Breast epithelium (tissue), 3 donors: ENCODE data around the gene AKR7A3.

ENCODE experiments used
- POLR2A ChIP-seq: fragments of 450-650 bp; IDR thresholded peaks from one replicate; pipeline ENCODE4 v1.6.1; 2016; ENCODE audit warnings: antibody characterized with exemption, mild to moderate bottlenecking, moderate library complexity
- POLR2AphosphoS5 ChIP-seq, 3 donors: sonication (generic); formaldehyde crosslinking; IDR thresholded peaks; one replicate each; pipeline ENCODE4 v1.6.1; 2017; ENCODE audit warnings: antibody characterized with exemption in 3 of 3
- TF ChIP-seq, protein P1 (sequence below), 3 donors: fragments of 450-650 bp; IDR thresholded peaks; one replicate each; pipeline ENCODE4 v1.5.1; 2016 to 2017; ENCODE audit warnings: antibody characterized with exemption in 3 of 3, mild to moderate bottlenecking in 3 of 3, moderate library complexity in 3 of 3

DNA sequence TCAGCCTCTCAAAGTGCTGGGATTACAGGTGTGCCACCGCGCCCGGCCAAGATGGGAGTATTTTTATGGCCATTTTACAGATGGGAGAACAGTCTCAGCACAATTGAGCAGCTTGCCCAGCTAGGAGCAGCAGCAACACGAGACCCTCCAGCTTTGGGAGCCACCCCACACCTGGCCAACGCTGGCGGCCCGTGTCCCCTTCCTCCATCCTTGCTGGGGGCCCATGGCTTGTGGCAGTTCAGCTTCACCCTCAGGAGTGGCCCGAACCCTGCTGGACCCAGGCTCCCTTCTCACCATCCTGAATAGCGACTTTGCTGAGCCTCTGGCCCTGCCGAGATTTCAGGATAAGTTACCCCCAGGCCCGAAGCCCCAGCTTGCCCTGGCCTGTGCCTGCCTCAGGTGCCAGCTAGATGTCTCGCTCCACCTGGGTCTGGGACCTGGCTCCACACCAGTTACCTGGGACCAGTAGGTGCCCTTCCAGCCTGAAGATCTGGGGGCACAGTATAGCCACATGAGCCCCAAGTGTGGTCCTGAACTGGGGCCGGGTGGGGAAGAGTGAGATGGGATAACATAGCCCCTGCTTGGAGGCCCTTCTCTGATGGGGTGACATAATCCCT lies 42.8 kb upstream of the AKR7A3 start:
- TF ChIP-seq, protein P1, sequence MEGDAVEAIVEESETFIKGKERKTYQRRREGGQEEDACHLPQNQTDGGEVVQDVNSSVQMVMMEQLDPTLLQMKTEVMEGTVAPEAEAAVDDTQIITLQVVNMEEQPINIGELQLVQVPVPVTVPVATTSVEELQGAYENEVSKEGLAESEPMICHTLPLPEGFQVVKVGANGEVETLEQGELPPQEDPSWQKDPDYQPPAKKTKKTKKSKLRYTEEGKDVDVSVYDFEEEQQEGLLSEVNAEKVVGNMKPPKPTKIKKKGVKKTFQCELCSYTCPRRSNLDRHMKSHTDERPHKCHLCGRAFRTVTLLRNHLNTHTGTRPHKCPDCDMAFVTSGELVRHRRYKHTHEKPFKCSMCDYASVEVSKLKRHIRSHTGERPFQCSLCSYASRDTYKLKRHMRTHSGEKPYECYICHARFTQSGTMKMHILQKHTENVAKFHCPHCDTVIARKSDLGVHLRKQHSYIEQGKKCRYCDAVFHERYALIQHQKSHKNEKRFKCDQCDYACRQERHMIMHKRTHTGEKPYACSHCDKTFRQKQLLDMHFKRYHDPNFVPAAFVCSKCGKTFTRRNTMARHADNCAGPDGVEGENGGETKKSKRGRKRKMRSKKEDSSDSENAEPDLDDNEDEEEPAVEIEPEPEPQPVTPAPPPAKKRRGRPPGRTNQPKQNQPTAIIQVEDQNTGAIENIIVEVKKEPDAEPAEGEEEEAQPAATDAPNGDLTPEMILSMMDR (IDR thresholded peaks at IDR 0.05): no peak
- no peak for TF ChIP-seq POLR2AphosphoS5 (IDR thresholded peaks at IDR 0.05)
- no peak for TF ChIP-seq POLR2A
